ENCODE data around the gene PLB1.

The PLB1 gene

GRCh38 chr2:28593160-28593755 lies 97.4 kb downstream of the PLB1 start:
- no peak for DNase-seq

GRCh38 chr2:28594000-28594331 lies 98.1 kb downstream of the PLB1 start:
- DNase-seq = no peak

- DNase-seq = peak; percentile 8
These were observed 98.7 kb downstream of the PLB1 start for GRCh38 chr2:28594332-28595108.

GRCh38 chr2:28595323-28595722 lies 99.5 kb downstream of the PLB1 start:
- DNase-seq = no peak

- DNase-seq = no peak
These were observed 102.6 kb downstream of the PLB1 start for GRCh38 chr2:28598484-28598883.

GRCh38 chr2:28600181-28600580 lies 104.3 kb downstream of the PLB1 start:
- DNase-seq = no peak

- DNase-seq = no peak
These were observed 105.8 kb downstream of the PLB1 start for GRCh38 chr2:28601616-28602015.

- DNase-seq = no peak
These were observed 106.3 kb downstream of the PLB1 start for GRCh38 chr2:28602136-28602660.

- DNase-seq = no peak
These were observed 107.1 kb downstream of the PLB1 start for GRCh38 chr2:28602751-28603639.

- DNase-seq = no peak
These were observed 108.0 kb downstream of the PLB1 start for GRCh38 chr2:28603821-28604220.

GRCh38 chr2:28604284-28604843 lies 108.5 kb downstream of the PLB1 start:
- no peak for DNase-seq

- no peak for DNase-seq
These were observed 111.2 kb downstream of the PLB1 start for GRCh38 chr2:28606986-28607441.

- DNase-seq = no peak
These were observed 112.1 kb downstream of the PLB1 start for GRCh38 chr2:28607730-28608499.

GRCh38 chr2:28608500-28609424 lies 112.9 kb downstream of the PLB1 start:
- no peak for DNase-seq

- DNase-seq = no peak
These were observed 114.8 kb downstream of the PLB1 start for GRCh38 chr2:28610583-28611201.

- DNase-seq = no peak
These were observed 116.4 kb downstream of the PLB1 start for GRCh38 chr2:28612131-28612812.

GRCh38 chr2:28613186-28613585 lies 117.3 kb downstream of the PLB1 start:
- DNase-seq = no peak

GRCh38 chr2:28613633-28614501 lies 118.0 kb downstream of the PLB1 start:
- DNase-seq = no peak

- no peak for DNase-seq
These were observed 119.8 kb downstream of the PLB1 start for GRCh38 chr2:28615706-28616105.

Measured in NCI-H1048 (cell line).